GM18502 (cell line): ENCODE results near the gene DEGS2.
"Not testable (repeated sequence)": the region's sequence is repeated elsewhere in the genome, so short reads cannot be mapped to it uniquely, and the experiment has no call there.

Experiments used
- ATAC-seq: cut with Tn5 transposase; IDR thresholded peaks from one replicate; pipeline ENCODE4 v1.9.1; 2021; ENCODE audit warnings: mild to moderate bottlenecking; ENCODE audit not compliant: unreplicated experiment, poor library complexity

Gene DEGS2

DNA sequence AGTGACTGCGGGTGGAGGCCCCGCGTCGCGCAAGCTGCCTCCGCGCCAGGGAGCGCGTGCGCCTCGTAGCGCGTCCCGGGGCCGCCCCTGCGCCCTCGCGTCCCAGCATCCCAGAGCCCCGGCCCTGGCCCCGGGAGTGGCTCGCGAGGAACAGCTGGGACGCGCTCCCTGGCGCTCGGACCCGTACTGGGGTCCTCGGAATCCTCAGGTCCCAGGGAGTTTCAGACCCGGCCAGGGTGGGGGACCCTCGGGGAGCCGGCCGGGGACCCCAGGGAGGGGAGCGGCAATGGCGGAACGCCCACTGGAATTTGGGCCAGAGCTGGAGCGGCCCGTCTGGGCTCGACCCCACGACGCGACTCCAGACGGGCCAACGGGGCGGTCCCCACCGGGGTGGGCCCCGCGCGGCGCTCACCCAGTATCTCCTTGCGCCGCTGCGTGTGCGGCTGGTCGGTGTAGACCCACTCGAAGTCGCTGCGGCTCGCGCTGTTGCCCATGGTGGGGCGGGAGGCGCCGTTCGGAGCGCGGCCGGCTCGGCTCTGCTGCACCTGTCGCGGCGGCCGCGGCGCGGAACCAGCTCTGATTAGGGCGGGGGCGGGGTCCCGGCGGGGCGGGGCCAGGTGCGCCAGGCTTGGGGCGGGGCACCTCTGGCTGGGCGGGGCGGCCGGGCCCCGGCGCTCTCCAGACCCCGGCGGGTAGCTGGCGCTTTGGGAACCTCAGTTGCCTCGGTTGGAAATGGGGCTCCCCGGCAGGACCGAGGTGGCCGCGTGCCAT lies at the start of gene DEGS2:
Gene DEGS2, minus strand, starts transcription at position 552 of the 771 bp plus-strand sequence. Its CDS starts 58 bp downstream, at position 494.
- ATAC-seq, result peak; percentile 55

DNA sequence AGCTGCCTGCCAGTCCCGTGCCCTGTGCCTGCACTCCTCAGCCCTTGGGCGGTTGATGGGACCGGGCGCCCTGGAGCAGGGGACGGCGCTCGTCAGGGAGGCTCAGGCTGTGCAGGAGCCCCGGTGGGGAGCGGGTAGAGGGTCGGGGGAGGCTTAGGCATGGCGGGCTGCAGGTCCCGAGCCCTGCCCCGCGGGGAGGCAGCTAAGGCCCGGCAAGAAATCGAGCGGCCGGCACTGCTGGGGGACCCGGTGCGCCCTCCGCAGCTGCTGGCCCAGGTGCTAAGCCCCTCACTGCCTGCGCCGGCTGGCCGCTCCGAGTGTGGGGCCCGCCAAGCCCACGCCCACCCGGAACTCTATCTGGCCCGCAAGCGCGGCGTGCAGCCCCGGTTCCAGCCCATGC lies 48.7 kb upstream of the DEGS2 start:
- not testable (repeated sequence) for ATAC-seq

DNA sequence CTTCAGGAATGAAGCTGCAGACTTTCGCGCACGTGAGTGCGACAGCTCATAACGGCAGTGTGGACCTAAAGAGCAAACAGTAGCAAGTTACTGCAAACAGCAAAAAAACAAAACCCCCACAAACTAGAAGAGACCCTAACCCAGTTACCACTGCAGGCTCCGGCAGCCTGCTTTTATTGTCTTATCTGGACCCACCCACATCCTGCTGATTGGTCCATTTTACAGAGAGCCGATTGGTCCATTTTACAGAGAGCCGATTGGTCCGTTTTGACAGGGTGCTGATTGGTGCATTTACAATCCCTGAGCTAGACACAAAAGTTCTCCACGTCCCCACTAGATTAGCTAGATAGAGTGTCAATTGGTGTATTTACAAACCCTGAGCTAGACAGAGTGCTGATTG lies 48.1 kb upstream of the DEGS2 start:
- not testable (repeated sequence) for ATAC-seq

DNA sequence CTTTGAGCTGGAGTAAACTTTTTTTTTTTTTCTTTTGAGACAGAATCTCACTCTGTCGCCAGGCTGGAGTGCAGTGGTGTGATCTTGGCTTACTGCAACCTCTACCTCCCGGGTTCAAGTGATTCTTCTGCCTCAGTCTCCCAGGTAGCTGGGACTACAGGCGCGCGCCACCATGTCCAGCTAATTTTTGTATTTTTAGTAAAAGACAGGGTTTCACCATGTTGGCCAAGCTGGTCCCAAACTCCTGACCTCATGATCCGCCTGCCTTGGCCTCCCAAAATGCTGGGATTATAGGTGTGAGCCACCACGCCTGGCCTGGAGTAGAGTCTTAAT lies 45.4 kb upstream of the DEGS2 start:
- not testable (repeated sequence) for ATAC-seq

DNA sequence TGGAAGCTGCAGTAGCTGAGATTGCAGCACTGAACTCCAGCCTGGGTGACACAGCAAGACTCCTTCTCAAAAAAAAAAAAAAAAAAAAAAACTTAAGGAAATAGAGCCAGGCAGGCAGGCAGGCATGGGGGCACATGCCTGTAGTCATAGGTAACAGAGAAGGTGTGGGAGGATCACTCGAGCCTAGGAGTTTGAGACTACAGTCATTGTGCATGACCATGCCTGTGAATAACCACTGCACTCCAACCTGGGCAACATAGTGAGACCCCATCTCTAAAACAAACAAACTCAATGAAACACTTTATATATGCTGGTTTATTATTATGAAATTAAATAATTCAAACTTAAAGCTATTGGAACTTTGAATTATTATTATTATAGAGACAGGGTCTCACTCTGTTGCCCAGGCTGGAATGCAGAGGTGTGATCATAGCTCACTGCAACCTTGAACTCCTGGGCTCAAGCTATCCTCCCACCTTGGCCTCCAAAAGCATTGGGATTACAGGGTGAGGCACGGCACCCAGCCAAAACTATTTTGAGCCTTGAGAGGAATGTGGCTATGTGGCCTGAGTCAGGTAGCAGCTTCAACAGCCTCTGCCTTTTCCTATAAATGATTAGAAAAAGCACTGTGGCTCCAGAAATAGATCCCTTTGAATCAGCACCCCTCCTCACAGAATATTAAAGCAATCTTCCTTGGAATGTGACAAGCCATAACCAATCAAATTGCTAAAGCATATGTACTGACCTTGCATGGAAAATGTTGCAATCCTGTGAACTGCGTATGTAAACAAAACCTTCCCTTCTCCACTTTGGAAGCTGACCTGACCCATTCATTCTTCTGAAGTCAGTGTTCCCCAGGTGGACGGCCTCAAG lies 44.8 kb upstream of the DEGS2 start:
- no peak for ATAC-seq

DNA sequence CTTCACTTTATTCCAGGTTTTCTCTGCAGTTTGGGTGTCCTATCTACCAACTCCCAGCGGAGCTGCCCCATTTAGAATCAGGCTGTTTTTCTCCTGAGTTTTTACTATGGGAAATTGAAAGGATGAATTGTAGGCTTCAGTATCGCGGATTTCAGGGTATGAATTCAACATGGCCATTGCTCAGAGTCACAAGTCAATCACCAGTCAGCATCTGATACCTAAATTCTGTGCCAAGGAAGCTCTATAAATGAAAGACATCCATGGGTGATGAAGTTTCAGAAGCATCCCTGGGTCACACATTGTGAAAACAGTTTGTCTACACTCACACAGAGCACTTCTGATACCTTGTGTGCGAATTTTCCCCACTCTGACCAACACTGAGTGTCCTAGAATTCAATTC lies 43.7 kb upstream of the DEGS2 start:
- ATAC-seq, result no peak

DNA sequence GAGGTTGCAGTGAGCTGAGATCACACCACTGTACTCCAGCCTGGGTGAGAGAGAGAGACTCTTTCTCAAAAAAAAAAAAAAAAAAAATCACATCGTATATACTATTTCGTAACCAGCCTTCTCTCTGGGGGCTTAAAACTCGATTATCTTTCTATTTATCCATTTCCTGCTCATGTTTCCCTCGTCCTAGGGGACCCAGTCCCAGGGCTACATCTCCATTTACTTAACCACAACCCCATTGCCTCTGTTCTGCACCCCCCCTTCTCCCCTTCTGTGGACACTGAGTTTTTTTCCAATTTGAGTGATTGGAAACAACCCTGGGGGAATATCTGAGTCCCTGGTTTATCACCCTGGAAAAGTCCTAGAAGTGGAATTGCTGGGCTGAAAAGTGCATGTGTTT lies 43.3 kb upstream of the DEGS2 start:
- ATAC-seq, result no peak

DNA sequence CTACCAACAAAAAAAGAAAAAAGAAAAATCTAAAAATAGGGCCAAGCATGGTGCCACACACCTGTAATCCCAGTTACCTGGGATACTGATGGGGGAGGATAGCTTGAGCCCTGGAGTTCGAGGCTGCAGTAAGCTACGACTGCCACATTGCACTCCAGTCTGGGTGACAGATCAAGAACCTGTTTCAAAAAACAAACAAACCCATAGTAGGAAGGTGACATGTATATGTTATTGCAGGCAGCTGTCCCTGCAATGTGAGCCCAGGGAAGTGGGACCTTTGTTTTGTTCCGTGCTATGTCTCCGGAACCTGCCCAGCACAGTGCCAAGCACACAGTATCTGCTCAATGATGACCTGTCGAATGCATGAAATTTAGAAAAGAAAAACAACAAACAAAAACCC lies 42.3 kb upstream of the DEGS2 start:
- ATAC-seq, result no peak

DNA sequence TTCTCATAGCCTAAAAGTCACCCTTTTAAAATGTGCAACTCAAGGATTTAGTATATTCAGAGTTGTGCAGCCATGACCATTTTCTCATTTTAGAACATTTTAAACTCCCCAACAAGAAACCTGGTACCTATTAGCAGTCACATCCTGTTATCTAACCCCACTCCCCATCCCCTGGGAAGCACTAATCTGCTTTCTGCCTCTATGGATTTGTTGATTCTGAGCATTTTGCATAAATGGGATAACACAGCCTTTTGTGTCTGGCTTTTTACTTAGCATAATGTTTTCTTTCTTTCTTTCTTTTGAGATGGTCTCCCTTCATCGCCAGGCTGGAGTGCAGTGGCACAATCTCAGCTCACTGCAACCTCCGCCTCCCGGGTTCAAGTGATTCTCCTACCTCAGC lies 40.9 kb upstream of the DEGS2 start:
- no peak for ATAC-seq

DNA sequence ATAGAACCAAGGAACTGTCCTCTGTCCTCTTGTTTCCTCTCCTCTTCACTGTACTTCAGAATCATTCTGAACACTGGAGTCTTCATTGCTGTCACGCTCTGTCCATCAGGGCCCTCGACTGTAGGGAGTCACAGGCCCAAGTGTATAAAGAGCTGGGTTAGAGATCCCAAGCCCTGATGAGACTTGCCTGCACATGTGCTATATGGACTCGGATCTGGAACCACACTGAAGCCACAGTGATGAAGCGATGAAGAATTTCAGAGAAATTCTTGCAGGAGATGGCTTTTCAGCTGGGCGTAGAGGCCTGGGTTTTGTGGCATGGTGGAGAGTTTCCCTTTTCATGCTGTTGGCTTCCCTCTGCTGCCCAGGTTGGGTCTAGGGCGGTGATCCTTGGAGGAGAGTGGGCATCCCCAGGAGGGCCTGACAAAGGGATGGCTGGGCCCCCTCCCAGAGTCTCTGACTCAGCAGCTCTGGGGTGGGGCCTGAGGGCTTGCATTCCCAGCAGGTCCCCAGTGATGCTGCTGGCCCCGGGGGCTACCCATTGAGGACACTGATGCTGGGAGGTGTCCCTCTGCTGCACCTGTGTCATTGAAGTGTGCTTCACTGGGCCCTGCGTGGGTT lies 39.9 kb upstream of the DEGS2 start:
- no peak for ATAC-seq

DNA sequence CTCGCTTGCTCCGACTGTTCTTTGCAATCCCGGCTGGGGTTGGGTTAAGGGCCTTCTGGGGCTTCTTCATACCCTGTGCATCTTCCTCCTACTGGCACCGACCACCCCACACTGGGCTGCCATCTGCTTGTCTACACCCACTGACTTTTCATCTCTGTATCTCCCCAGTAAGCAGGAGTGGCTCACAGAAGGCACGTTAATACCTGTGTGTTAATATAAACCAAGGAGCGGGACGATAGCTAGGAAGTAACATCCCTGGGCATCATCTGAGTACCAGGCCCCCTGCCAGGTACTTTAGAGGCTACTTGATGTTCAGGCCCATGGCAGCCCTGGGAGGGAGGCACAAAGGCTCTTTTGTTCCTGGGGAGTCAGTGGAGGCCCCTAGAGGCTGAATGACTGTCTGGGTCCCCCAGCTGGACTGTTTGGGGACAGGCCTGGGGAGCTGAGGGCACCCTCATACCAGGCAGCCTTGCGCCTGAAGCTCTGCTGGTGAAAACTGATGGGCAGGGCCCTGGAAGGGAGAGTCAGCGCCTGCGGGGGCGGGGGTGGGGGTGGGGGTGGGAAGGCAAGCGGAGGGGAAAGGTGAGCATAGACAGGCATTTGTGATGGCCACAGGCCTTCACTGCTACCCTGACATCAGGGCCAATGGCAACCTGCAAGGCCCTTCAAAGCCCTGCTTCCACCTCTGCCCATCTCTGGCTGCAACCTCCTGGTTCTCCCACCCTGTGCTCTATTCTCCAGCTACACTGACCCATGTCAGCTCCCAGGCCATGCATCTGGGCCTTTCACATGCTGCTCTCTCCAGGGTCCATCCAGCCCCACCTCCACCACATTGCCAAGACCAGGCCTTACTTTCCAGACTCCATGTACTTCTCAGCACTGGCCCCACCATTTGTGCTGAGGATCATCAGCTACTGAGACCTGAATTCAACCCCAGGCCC lies 34.2 kb upstream of the DEGS2 start:
- ATAC-seq, result no peak

DNA sequence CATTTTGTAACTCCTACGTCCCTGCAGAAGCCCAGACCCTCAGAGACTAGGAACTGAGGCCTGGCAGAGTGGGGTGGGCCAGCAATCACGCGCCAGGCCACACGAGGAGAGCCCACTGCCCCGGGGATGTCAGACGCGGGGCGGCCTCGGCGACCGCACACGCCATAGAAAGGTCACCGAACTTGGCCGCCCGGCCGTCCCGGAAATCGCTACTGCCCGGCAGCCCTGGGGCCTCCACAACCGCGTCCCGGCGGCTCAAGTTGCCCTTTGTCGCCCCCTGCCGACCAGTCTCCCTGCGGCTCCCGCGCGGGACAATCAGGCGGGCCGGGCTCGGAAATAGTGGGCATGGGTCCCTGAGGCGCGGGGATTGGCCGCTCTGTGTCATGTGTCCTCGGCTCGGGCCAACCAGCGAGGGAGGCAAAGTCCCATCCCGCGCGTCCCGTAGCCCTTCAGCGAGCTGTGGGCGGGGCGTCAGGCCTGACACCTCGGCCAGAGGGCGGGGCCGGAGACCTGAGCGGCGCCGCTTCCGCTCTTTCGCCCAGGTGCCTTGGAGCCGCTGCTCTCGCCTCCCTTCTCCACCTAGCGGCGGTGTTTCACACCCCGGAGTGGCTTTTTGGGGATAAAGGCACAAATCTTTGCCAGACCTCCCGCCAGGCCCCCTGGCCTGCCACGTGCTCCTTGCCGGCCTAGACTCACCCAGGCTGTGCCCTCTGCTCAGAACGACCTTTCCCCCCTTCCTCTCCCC lies 33.4 kb upstream of the DEGS2 start:
- peak; percentile 99 for ATAC-seq

DNA sequence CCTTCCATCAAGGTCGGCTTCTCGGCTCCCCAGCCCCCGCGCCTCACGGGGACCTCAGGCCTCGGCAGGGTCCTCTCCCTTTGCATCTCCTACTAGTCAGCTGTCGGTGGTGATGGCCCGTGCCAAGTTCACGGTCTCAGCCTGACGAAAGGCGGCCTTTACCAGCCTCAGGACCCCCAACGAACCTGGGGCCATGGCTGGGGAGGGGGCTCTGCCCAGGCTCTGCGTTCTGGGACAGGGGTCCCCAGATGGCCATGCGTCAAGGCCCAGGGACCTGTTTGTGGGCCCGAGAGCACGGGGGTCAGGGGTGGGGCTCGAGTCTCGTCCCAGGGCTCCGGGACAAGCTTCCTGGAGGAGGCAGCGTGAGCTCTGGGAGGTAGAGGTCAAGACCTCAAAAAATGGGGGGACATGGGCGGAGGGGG lies 32.8 kb upstream of the DEGS2 start:
- ATAC-seq, result no peak

DNA sequence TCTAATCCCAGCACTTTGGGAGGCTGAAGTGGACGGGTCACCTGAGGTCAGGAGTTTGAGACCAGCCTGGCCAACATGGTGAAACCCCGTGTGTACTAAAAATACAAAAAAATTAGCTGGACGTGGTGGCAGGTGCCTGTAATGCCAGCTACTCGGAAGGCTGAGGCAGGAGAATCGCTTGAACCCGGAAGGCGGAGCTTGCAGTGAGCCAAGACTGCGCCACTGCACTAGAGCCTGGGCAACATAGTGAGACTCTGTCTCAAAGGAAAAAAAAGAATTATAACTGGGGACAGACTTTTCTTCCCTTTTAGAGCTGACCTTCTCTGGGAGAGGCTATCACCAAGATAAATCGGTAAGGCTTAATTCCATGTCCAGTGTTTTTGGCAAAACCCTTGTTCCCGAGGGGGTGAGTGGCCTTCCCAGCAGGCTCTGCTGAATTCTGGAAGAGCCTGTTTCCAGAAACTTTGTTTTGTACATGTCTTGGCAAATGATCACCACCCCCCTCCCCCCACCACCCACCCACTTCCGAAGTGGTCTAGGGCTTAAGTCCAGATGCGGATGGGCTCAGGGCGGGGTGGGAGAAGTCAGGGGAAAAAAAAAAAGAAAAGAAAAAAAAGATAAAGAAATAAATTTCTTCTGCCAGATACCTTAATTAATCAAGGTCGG lies 32.3 kb upstream of the DEGS2 start:
- no peak for ATAC-seq

DNA sequence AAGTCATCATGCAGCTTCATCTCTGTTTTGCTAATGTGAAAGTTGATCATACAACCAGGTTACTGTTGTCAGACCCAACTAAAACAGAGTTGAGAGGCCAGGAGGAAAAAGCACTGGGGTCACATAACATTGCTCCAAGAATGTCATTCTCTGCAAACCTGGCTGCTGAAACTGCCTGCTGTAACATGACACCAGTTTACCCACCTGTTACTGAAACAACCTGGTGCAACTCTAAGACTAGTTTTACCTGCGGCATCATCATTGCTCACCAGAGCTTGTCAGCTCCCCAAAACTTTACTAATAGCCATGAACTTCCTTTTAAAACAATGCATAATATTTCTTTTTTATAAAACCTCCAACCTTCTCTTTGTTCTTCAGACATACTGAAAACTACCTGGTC lies 30.7 kb upstream of the DEGS2 start:
- ATAC-seq, result no peak

DNA sequence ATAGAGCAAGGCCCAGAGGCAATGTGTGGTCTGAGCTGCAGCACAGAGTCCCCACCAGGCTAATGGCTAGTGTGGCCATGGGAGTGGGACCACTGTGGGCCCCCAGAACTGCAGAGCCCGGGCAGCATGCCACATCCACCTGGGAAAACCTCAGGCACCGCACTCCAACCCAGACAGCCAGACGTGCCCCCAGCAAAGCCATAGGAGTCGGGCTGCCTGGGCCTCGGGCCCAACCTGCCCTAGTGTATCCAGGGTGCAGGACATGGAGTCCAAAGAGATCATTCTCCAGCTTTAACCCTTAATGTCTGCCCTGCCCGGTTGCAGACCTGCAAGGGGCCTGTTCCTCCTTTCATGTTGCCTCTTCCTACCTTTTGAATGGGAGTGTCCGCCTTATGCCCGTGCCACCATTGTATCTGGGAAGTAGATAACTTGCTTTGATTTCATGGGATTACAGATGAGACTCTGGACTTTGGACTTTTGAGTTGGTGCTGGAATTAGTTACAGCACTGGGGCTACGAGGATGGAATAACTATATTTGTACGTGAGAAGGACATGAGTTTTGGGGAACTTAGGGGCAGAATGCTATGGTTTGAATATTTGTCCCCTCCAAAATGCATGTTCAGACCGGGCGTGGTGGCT lies 29.1 kb upstream of the DEGS2 start:
- ATAC-seq, result no peak

DNA sequence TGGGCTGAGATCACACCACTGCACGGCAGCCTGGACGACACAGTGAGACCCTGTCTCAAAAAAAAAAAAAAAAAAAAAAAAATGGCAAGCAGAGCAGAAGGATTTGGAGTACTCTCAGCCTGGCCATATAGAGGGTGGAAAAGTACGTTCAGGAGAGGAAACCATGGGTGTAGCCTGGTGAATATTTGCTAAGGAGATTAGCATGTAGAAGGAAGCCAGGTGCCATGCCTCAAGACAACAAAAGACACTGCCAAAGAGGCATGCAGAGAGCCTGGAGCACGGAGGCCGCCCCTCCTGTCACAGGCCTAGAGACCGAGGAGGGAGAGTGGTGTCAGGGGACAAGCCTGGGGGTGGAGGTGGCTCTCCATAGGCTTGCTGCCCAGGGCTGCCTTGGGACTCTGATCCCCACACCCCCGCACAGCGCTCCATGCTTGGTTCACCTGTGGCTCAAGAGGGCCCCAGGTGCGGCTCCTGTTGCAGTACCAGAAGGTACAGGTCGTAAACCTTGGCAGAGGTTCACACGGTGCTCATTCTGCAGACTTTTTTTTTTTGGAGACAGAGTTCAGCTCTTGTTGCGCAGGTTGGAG lies 27.9 kb upstream of the DEGS2 start:
- ATAC-seq, result no peak
